ENCODE data around the gene ASB9. TPM values are rescaled to one million over a fixed set of nuclear protein-coding genes. Genes with fewer than 3 reads are reported as not detected.

ASB9 gene
- total RNA-seq, 2 donors from 2014 or later = 1.6 to 4.9 TPM

DNA sequence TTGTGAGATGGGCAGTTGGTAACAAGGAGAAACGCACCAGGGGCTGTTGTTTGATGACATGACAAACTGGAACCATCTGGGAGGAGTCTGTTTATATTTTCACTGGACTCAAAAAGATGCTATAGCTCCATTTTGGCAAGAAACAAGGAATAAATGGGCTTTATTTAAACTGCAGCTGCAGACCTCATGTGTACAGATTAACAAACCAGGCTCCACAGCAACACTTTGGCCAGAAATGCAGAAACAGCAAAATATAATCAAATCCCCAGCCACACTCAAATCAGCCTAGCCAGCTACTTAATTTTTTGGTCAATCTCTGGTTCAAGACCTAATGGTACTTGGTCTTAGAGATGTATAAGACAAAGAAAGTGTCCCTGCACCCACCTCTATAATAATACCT lies 52.7 kb downstream of the ASB9 start:
- Histone ChIP-seq H3K9me3 (no peaks in the 10 kb centered on the region), H3K4me3 (no peak overlapping the region), H3K27ac (no peak overlapping the region), H3K27me3 (no peaks in the 10 kb centered on the region), H3K4me1 (no peaks in the 10 kb centered on the region), H3K36me3 (replicated peaks in 1 of 2; ENCODE audit: insufficient read depth in 1 of 2, low read depth in 2 of 2) (no peaks in the 10 kb centered on the region)
- ATAC-seq (no peak), DNase-seq (no peak)
- no peak for TF ChIP-seq POLR2A (IDR thresholded peaks at IDR 0.05)
- TF ChIP-seq, protein P1, sequence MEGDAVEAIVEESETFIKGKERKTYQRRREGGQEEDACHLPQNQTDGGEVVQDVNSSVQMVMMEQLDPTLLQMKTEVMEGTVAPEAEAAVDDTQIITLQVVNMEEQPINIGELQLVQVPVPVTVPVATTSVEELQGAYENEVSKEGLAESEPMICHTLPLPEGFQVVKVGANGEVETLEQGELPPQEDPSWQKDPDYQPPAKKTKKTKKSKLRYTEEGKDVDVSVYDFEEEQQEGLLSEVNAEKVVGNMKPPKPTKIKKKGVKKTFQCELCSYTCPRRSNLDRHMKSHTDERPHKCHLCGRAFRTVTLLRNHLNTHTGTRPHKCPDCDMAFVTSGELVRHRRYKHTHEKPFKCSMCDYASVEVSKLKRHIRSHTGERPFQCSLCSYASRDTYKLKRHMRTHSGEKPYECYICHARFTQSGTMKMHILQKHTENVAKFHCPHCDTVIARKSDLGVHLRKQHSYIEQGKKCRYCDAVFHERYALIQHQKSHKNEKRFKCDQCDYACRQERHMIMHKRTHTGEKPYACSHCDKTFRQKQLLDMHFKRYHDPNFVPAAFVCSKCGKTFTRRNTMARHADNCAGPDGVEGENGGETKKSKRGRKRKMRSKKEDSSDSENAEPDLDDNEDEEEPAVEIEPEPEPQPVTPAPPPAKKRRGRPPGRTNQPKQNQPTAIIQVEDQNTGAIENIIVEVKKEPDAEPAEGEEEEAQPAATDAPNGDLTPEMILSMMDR (IDR thresholded peaks at IDR 0.05) = no peak
- WGBS, 2 donors = 50% methylated on average over 1 of the region's 1 CpG; no CpG with 5 or more reads in 1 of the 2 donors
- intact Hi-C loops (cut with DNase I) = no loop called here

DNA sequence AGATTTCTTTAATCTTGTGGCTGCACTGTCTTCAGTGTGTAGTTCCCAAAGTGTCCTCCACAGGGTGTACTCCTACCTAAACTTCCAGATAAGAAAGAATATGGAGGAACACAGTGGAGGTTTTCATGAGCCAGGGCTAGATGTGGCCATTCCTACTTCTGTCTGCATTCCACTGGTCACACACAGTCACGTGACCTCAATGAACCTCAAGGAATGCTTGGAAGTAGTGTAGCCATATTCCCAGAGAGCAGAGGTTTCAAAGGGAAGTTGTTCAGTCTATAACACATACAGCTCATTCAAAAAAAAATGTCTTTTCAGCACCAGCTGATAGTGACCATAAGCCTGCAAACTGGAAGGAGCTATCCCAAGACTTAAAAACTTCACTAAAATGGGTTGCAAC lies 53.6 kb downstream of the ASB9 start:
- no peak for DNase-seq
- H3K4me3 ChIP-seq = no peak overlapping the region
- intact Hi-C loops (cut with DNase I) = no loop called here
- 90 to 100% methylated on average over 1 of the region's 1 CpG for WGBS, 2 donors
- H3K27me3 ChIP-seq = no peaks in the 10 kb centered on the region
- H3K36me3 ChIP-seq (replicated peaks in 1 of 2; ENCODE audit: insufficient read depth in 1 of 2, low read depth in 2 of 2) = no peaks in the 10 kb centered on the region
- H3K9me3 ChIP-seq = no peaks in the 10 kb centered on the region
- no peak for TF ChIP-seq POLR2A (IDR thresholded peaks at IDR 0.05)
- TF ChIP-seq, protein P1 (IDR thresholded peaks at IDR 0.05) = no peak
- no peak overlapping the region for H3K27ac ChIP-seq
- no peaks in the 10 kb centered on the region for H3K4me1 ChIP-seq
- ATAC-seq = no peak

DNA sequence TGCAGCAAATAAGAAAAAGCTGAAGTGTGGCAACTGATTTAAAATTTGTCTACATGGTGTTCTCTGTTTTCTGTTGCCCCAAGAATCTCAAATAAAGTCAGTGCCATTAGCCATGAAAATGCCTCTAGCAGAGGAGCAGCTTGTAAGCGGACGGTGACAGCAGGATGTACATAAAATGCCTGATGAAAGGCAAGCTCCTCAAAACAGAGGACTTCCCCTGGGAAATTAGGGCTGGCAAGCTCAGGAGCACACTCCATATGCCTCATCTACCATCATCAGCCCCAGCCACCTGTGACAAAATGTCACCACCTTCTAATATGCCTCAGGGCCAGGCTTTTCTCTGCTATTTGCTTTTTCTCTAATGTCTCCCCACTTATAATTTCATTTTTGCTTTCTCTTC lies 54.5 kb downstream of the ASB9 start:
- no peaks in the 10 kb centered on the region for H3K9me3 ChIP-seq
- ATAC-seq = no peak

DNA sequence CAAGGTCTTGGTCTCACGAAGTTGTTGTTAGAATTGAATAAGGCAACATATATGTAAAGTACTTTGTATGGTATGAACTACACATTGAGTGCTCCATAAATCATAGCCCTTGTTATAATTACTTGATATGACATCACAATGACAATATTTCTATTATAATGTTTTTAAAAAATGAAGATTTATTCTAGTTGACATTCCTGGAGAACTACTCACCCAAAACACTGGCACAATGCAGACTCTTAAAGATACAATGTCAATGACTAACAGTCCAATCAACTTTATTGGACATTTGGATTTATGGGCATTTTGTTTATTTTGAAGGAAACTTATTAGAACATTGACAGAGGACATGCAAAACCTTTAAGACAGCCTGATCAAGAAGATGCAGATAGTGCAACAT lies 55.3 kb downstream of the ASB9 start:
- Histone ChIP-seq H3K4me3 (no peak overlapping the region), H3K27ac (no peak overlapping the region), H3K27me3 (no peaks in the 10 kb centered on the region), H3K9me3 (no peaks in the 10 kb centered on the region), H3K4me1 (no peaks in the 10 kb centered on the region), H3K36me3 (replicated peaks in 1 of 2; ENCODE audit: insufficient read depth in 1 of 2, low read depth in 2 of 2) (no peaks in the 10 kb centered on the region)
- TF ChIP-seq, protein P1 (IDR thresholded peaks at IDR 0.05) = no peak
- TF ChIP-seq POLR2A (IDR thresholded peaks at IDR 0.05) = no peak
- ATAC-seq = no peak
- 43 to 59% methylated on average over 1 of the region's 1 CpG for WGBS, 2 donors
- intact Hi-C loops (cut with DNase I) = no loop called here
- no peak for DNase-seq

More for the DNA sequence above, 54.5 kb downstream of the ASB9 start:
- intact Hi-C loops (cut with DNase I) = no loop called here
- no peak for DNase-seq
- TF ChIP-seq, protein P1 (IDR thresholded peaks at IDR 0.05) = no peak
- no peak for TF ChIP-seq POLR2A (IDR thresholded peaks at IDR 0.05)
- Histone ChIP-seq H3K4me1 (no peaks in the 10 kb centered on the region), H3K4me3 (no peak overlapping the region), H3K36me3 (replicated peaks in 1 of 2; ENCODE audit: insufficient read depth in 1 of 2, low read depth in 2 of 2) (no peaks in the 10 kb centered on the region), H3K27me3 (no peaks in the 10 kb centered on the region), H3K27ac (no peak overlapping the region)
- 92 to 100% methylated on average over 2 of the region's 2 CpGs for WGBS, 2 donors

DNA sequence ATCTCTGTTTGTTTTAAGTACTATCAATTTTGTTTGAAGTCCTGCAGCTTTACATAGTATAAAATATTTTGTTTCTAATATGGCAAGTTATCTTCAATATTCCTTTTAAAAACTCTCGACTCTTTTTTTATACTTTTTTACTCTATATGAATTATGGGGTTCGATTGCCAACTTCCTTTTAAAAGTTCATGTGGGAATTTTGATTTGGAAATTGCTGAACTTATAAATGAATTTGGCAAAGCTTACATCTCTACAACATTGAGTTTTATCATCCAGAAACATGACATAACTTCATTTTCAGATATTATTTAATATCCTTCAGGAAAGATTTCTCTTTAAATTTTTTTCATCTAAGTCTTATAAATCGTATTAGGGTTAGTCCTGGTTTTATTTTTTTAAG lies 60.8 kb downstream of the ASB9 start:
- Histone ChIP-seq H3K9me3 (no peaks in the 10 kb centered on the region), H3K27ac (no peak overlapping the region), H3K27me3 (no peaks in the 10 kb centered on the region), H3K36me3 (replicated peaks in 1 of 2; ENCODE audit: insufficient read depth in 1 of 2, low read depth in 2 of 2) (no peaks in the 10 kb centered on the region), H3K4me3 (no peak overlapping the region), H3K4me1 (no peaks in the 10 kb centered on the region)
- TF ChIP-seq POLR2A (IDR thresholded peaks at IDR 0.05) = no peak
- TF ChIP-seq, protein P1 (IDR thresholded peaks at IDR 0.05) = no peak
- 73 to 88% methylated on average over 3 of the region's 3 CpGs for WGBS, 2 donors
- DNase-seq (no peak), ATAC-seq (no peak)
- intact Hi-C loops (cut with DNase I) = no loop called here
